Panc1 (cell line): ENCODE measurements around the gene RBCK1. TPM values are rescaled to one million over a fixed set of nuclear protein-coding genes. Genes with fewer than 3 reads are reported as not detected.
A peak's percentile ranks its signal among the peaks of the same experiment; 100 is the strongest.

Source experiments
- ATAC-seq: fragments of 200-7000 bp; cut with Tn5 transposase; 2 replicates; pipeline ENCODE4 v1.9.1; 2020; ENCODE audit warnings: mild to moderate bottlenecking, moderate library complexity
- BruUV-seq: library from RNA; stranded (reverse); fragments of 400-500 nt; replicated peaks from 2 replicates; lab custom pipeline; 2021; lab: Mats Ljungman, UMichigan
- CTCF ChIA-PET: fragments of 300-600 bp; sonication (Branson Sonifier 250); formaldehyde crosslinking; loops from one replicate; lab custom pipeline; 2022; ENCODE audit warnings: antibody characterized with exemption; lab: Charles Lee
- POLR2A ChIA-PET: fragments of 300-600 bp; sonication (Branson Sonifier 250); formaldehyde crosslinking; loops from one replicate; lab custom pipeline; 2022; ENCODE audit warnings: antibody characterized with exemption; lab: Charles Lee
- DNase-seq: peaks from one replicate; pipeline ENCODE4 v3.0.0-alpha.2; 2010; ENCODE audit warnings: low read depth, low spot score
- H3K27ac ChIP-seq: 2 replicates; pipeline ENCODE4 v1.5.1; 2011; ENCODE audit warnings: mild to moderate bottlenecking, low read length, inconsistent platforms
- H3K27me3 ChIP-seq: fragments of 200-500 bp; sonication (Bioruptor generic); 2 replicates; pipeline ENCODE4 v1.6.0; 2014; ENCODE audit warnings: low read length, inconsistent platforms; ENCODE audit not compliant: control insufficient read depth, insufficient read depth
- H3K36me3 ChIP-seq: fragments of 200-500 bp; sonication (Bioruptor generic); 2 replicates; pipeline ENCODE4 v1.5.1; 2014; ENCODE audit warnings: inconsistent platforms, mild to moderate bottlenecking, low read length, moderate library complexity; ENCODE audit not compliant: control insufficient read depth, insufficient read depth
- H3K4me1 ChIP-seq: 2 replicates; pipeline ENCODE4 v1.5.1; 2011; ENCODE audit warnings: inconsistent platforms, mild to moderate bottlenecking, low read length, moderate library complexity; ENCODE audit not compliant: control insufficient read depth, insufficient read depth
- H3K4me3 ChIP-seq, 2 experiments: 2 replicates each; pipeline ENCODE4 v1.5.1; 2011 to 2012; ENCODE audit warnings: low read depth in 2 of 2, low read length in 2 of 2, mild to moderate bottlenecking in 2 of 2, inconsistent platforms in 1 of 2, moderate library complexity in 1 of 2
- H3K9me3 ChIP-seq: fragments of 200-500 bp; sonication (Bioruptor generic); 2 replicates; pipeline ENCODE4 v1.5.1; 2014; ENCODE audit warnings: low read depth, mild to moderate bottlenecking, inconsistent platforms, low read length, moderate library complexity; ENCODE audit not compliant: control insufficient read depth, insufficient read depth
- CTCF ChIP-seq: fragments of 450-650 bp; IDR thresholded peaks from 2 replicates; pipeline ENCODE4 v1.5.1; 2017; ENCODE audit warnings: mild to moderate bottlenecking
- POLR2AphosphoS5 ChIP-seq: IDR thresholded peaks from 2 replicates; pipeline ENCODE4 v1.6.1; 2012; ENCODE audit warnings: mild to moderate bottlenecking, low read depth, low read length, moderate library complexity
- REST ChIP-seq, 2 experiments: IDR thresholded peaks; 2 replicates each; pipeline ENCODE4 v1.6.1; 2011 to 2012; ENCODE audit warnings: low read depth in 2 of 2, control low read depth in 1 of 2, low read length in 1 of 2, mild to moderate bottlenecking in 1 of 2, moderate library complexity in 1 of 2; ENCODE audit not compliant: insufficient read depth in 1 of 2
- SIN3A ChIP-seq: IDR thresholded peaks from 2 replicates; pipeline ENCODE4 v1.6.1; 2012; ENCODE audit warnings: low read depth, mild to moderate bottlenecking, low read length, moderate library complexity, borderline replicate concordance; ENCODE audit not compliant: insufficient read depth
- TCF7L2 ChIP-seq: IDR thresholded peaks from 2 replicates; pipeline ENCODE4 v1.6.1; 2011; ENCODE audit warnings: mild to moderate bottlenecking, low read depth, low read length, inconsistent platforms
- in situ Hi-C: cut with HindIII; loops from 2 replicates; pipeline ENCODE4 v1.10.0; 2016; ENCODE audit warnings: low sequenced_read_pairs, low pct_unique_long_range_greater_than_20kb
- intact Hi-C: fragments of 100-400 bp; cut with micrococcal nuclease; formaldehyde crosslinking; loops from one replicate; pipeline ENCODE4 v1.10.0; 2022; ENCODE audit not compliant: unreplicated experiment
- total RNA-seq: library from RNA; stranded (reverse); gene quantifications from one replicate; pipeline ENCODE4 v1.2.1, GENCODE V29; 2021; ENCODE audit not compliant: unreplicated experiment

The RBCK1 gene
- total RNA-seq, 1 experiment from 2014 or later, result 97.1 TPM

- POLR2A ChIA-PET, result no interaction called here
- TF ChIP-seq TCF7L2, result no peak
- TF ChIP-seq POLR2AphosphoS5, result no peak
- no peak for TF ChIP-seq CTCF
- TF ChIP-seq SIN3A, result no peak
- TF ChIP-seq REST (IDR thresholded peaks at IDR 0.05; ENCODE audit: insufficient read depth in 1 of 2, low read depth in 2 of 2, low read length in 1 of 2), result no peak
- intact Hi-C loops, result no loop called here
- H3K4me1 ChIP-seq, result peaks cover 30% of the 10 kb centered on the region
- CTCF ChIA-PET, result no interaction called here
- peak overlapping the region; percentile 8; the same call in 1 of the 2 replicates for H3K27ac ChIP-seq
- no peaks in the 10 kb centered on the region for H3K9me3 ChIP-seq
- BruUV-seq, result no TSS peak
- in situ Hi-C loops, result no loop called here
- no peaks in the 10 kb centered on the region for H3K36me3 ChIP-seq
- ATAC-seq (no peak), DNase-seq (no peak)
- no peak overlapping the region for H3K4me3 ChIP-seq
- H3K27me3 ChIP-seq, result no peaks in the 10 kb centered on the region
Measured at GRCh38 chr20:367486-367887, 40.6 kb upstream of the RBCK1 start.

GRCh38 chr20:368915-369314 is 39.2 kb upstream of the RBCK1 start:
- ChIA-PET POLR2A (no interaction called here), CTCF (interaction anchor here (0.7 kb wide), 1 partner anchor 261 kb away, joined by 6 read pairs; no protein-coding TSS in a partner anchor)
- no peaks in the 10 kb centered on the region for H3K27me3 ChIP-seq
- peaks cover 24% of the 10 kb centered on the region for H3K4me1 ChIP-seq
- H3K27ac ChIP-seq, result peak overlapping the region; percentile 8; the same call in 1 of the 2 replicates
- no peak overlapping the region for H3K4me3 ChIP-seq
- intact Hi-C loops, result no loop called here
- H3K36me3 ChIP-seq, result no peaks in the 10 kb centered on the region
- no peaks in the 10 kb centered on the region for H3K9me3 ChIP-seq
- BruUV-seq, result no TSS peak
- ATAC-seq (no peak), DNase-seq (no peak)
- in situ Hi-C loops, result no loop called here
- TF ChIP-seq TCF7L2 (no peak), CTCF (no peak), REST (IDR thresholded peaks at IDR 0.05; ENCODE audit: insufficient read depth in 1 of 2, low read depth in 2 of 2, low read length in 1 of 2) (no peak), POLR2AphosphoS5 (no peak), SIN3A (no peak)
